Adrenal gland (tissue), 12 donors: ENCODE results near the gene TRAF7. TPM values are rescaled to one million over a fixed set of nuclear protein-coding genes. Genes with fewer than 3 reads are reported as not detected.
A peak's percentile ranks its signal among the peaks of the same experiment; 100 is the strongest.

Experiments used
- DNase-seq, 7 donors: peaks; one replicate each; pipeline ENCODE4 v3.0.0-alpha.2; 2019 to 2020
- H3K27ac ChIP-seq, 5 donors: fragments of 200-600 bp; sonication (generic) in 4 of 5; 1 replicate in 3 of 5; 2 replicates in 2 of 5; pipeline versions ENCODE4 v1.5.1 to v1.8.0; 2016 to 2020; ENCODE audit warnings: mild to moderate bottlenecking in 1 of 5
- H3K27me3 ChIP-seq: fragments of 200-600 bp; 2 replicates; pipeline ENCODE4 v1.8.0; 2021
- H3K36me3 ChIP-seq, 2 donors: fragments of 200-600 bp; replicated peaks in 1 of 2; 1 replicate in 1 of 2; 2 replicates in 1 of 2; pipeline versions ENCODE4 v1.5.1 to v1.8.0; 2018 to 2022
- H3K4me1 ChIP-seq, 2 donors: fragments of 200-600 bp; replicated peaks in 1 of 2; 1 replicate in 1 of 2; 2 replicates in 1 of 2; pipeline versions ENCODE4 v1.5.1 to v1.8.0; 2018 to 2021
- H3K4me3 ChIP-seq, 4 donors: fragments of 200-600 bp; sonication (generic) in 3 of 4; one replicate each; pipeline ENCODE4 v1.5.1; 2016 to 2018
- H3K9me3 ChIP-seq, 3 donors: fragments of 200-600 bp; sonication (generic) in 1 of 3; replicated peaks in 1 of 3; 1 replicate in 2 of 3; 2 replicates in 1 of 3; pipeline versions ENCODE4 v1.5.1 to v1.8.0; 2016 to 2021
- POLR2A ChIP-seq, 2 donors: fragments of 450-650 bp; IDR thresholded peaks; one replicate each; pipeline ENCODE4 v1.6.1; 2017; ENCODE audit warnings: antibody characterized with exemption in 2 of 2, mild to moderate bottlenecking in 2 of 2, moderate library complexity in 1 of 2
- WGBS, 4 donors: extraction: QIAGEN DNeasy Blood & Tissue Kit in 2 of 4; methylation state at CpG; one replicate each; pipeline versions ENCODE4 v1.1.5 to v1.1.7; 2013 to 2017; 5-methylcytosine and 5-hydroxymethylcytosine counted together
- intact Hi-C, 2 donors: fragments of 100-400 bp; cut with DNase I; formaldehyde crosslinking; loops; one replicate each; pipeline versions ENCODE4 v1.14.1 to v1.15.0; 2022 to 2023
- polyA plus RNA-seq, 3 donors: library from polyadenylated mRNA; stranded (reverse); fragments of 200-250 nt in 2 of 3; fragments of 350-450 nt in 1 of 3; fragmentation: Illumina TruSeq in 1 of 3; extraction: RNeasy Lipid Tissue Mini Kit (QIAGEN cat#74804) in 1 of 3; gene quantifications; one replicate each; pipeline ENCODE4 v1.2.3, GENCODE V29; 2013 to 2014
- total RNA-seq, 9 donors: library from RNA; depleted of rRNA in 4 of 9; stranded (reverse); fragments of >200 nt in 4 of 9; fragments of 120-200 nt in 1 of 9; fragmentation: NEBNext Ultra II Directional in 1 of 9; extraction: Animal tissue kit (Norgen Biotek cat#: 25700) in 1 of 9; gene quantifications; one replicate each; pipeline versions ENCODE4 v1.1.0 to v1.2.4, GENCODE V29; 2013 to 2023
- TF ChIP-seq, protein P1 (sequence below), 6 experiments: fragments of 450-650 bp in 4 of 6; fragments of 200-600 bp in 2 of 6; sonication (generic) in 1 of 6; IDR thresholded peaks; 1 replicate in 5 of 6; 2 replicates in 1 of 6; pipeline versions ENCODE4 v1.5.1 to v1.8.0; 2016 to 2021; ENCODE audit warnings: antibody characterized with exemption in 6 of 6, mild to moderate bottlenecking in 2 of 6, moderate library complexity in 1 of 6
- donor health status: healthy with polysubstance abuse.
- donor health status: Bipolar disorder and iron deficiency.
- donor health status: DM: yes; HTN: yes; CAD: no.
- donor health status: DM: no; HTN: no; CAD: no.
- donor health status: DM: no; HTN: no; CAD: no.
- donor health status: DM: yes; HTN: yes; CAD: no.

The TRAF7 gene
- total and polyA plus RNA-seq, 12 donors = 21.0 to 129 (median 52.2) TPM

DNA sequence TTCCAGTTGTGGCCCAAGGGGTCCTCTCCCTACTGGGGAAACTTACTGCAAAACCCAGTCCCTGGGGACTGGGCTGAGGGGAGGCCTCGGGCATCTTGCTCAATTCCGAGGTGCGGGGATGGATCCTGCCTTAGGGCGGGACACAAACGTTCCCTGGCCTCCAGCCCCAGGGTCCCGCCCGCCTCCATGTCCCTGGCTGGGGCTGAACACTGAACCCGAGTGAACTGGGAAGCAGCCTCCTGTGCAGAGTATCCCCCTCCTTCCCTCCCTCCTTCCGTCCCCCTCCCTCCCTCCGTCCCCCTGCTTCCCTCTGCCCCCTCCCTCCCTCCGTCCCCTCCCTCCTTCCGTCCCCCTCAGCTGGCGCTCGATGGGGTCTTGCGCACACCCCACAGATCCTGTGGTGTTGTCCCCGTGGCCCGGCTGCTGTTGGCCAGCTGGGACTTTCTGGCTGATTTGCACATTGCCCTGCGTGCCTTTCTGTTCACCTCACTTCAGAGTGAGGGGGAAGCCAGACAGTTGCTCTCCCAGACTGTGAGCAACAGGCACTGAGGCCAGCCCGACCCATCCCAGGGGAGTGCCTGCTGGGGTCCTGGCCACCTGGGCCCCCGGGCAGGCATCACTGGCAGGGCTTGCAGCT lies 5.5 kb downstream of the TRAF7 start:
- H3K27ac ChIP-seq = peak overlapping the region in 2 of 5 donors; percentile 52 to 96
- no peaks in the 10 kb centered on the region for H3K27me3 ChIP-seq
- H3K9me3 ChIP-seq = no peaks in the 10 kb centered on the region
- H3K4me1 ChIP-seq = peaks cover 14 to 46% of the 10 kb centered on the region in 2 donors
- 71 to 88% (median 77%) methylated on average over 15 to 20 of the region's 20 CpGs for WGBS, 4 donors
- TF ChIP-seq POLR2A (IDR thresholded peaks at IDR 0.05) = no peak
- TF ChIP-seq, protein P1, sequence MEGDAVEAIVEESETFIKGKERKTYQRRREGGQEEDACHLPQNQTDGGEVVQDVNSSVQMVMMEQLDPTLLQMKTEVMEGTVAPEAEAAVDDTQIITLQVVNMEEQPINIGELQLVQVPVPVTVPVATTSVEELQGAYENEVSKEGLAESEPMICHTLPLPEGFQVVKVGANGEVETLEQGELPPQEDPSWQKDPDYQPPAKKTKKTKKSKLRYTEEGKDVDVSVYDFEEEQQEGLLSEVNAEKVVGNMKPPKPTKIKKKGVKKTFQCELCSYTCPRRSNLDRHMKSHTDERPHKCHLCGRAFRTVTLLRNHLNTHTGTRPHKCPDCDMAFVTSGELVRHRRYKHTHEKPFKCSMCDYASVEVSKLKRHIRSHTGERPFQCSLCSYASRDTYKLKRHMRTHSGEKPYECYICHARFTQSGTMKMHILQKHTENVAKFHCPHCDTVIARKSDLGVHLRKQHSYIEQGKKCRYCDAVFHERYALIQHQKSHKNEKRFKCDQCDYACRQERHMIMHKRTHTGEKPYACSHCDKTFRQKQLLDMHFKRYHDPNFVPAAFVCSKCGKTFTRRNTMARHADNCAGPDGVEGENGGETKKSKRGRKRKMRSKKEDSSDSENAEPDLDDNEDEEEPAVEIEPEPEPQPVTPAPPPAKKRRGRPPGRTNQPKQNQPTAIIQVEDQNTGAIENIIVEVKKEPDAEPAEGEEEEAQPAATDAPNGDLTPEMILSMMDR (IDR thresholded peaks at IDR 0.05) = no peak
- DNase-seq = no peak
- intact Hi-C loops = loop anchor here in 1 of 2 donors (10.0 kb wide), 1 partner anchor 94 kb away; the partner anchor contains the start of gene ECI1
- peaks cover 0 to 4% of the 10 kb centered on the region in 2 donors for H3K36me3 ChIP-seq
- H3K4me3 ChIP-seq = no peak overlapping the region

DNA sequence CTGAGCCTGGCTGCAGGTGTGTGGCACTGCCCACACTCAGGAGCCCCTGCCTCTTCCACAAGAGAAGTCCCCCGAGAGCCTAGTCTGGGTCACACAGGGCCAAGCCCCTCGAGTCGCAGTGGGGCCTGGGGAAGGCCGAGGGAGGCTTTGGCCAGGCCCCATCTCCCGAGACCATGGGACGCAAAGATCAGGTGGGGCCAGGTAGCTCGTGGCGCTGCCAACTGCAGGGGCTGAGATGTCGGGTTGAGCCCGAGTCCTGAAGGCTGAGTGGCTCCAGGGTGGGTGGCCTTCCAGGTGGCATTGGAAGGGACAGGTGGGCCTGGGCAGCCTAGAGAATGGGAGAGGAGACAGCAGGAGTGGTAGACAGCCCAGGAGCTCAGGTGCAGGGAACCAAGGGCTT lies 6.3 kb downstream of the TRAF7 start:
- WGBS, 4 donors = 94 to 98% (median 96%) methylated on average over 8 to 10 of the region's 10 CpGs
- intact Hi-C loops = loop anchor here in 1 of 2 donors (10.0 kb wide), 1 partner anchor 93 kb away; the partner anchor contains the start of gene ECI1
- Histone ChIP-seq H3K36me3 (peaks cover 0 to 12% of the 10 kb centered on the region in 2 donors), H3K27ac (peak overlapping the region in 2 of 5 donors; percentile 52 to 96), H3K4me1 (peaks cover 5 to 39% of the 10 kb centered on the region in 2 donors), H3K4me3 (no peak overlapping the region), H3K9me3 (no peaks in the 10 kb centered on the region), H3K27me3 (no peaks in the 10 kb centered on the region)
- TF ChIP-seq POLR2A (IDR thresholded peaks at IDR 0.05) = no peak
- TF ChIP-seq, protein P1 (IDR thresholded peaks at IDR 0.05) = no peak
- DNase-seq = no peak

DNA sequence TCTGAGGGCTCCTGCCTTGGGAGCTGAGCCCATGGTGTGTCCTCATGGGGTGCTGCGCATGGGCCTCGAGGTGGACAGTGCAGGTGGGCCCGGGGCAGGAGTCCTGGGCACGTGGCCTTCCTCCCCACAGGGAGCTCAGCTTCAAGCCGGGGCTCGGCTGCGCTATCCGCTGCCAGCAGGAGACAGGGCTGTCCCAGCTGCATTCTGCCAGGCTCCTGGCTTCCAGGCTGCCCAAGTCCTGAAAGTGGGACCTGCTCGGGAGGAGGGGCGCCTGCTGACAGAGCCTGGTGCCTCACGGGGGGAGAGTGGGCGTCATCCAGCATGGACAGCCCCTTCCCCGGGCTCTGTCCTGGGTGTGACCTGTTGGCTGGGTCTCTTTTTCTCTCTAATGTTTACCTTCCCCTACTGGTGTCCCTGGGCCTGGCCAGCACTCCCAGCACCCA lies 7.1 kb downstream of the TRAF7 start:
- no peak for DNase-seq
- H3K27me3 ChIP-seq = no peaks in the 10 kb centered on the region
- TF ChIP-seq, protein P1 (IDR thresholded peaks at IDR 0.05) = no peak
- peaks cover 0 to 31% of the 10 kb centered on the region in 2 donors for H3K4me1 ChIP-seq
- no peaks in the 10 kb centered on the region for H3K9me3 ChIP-seq
- 81 to 93% (median 87%) methylated on average over 3 to 13 of the region's 13 CpGs for WGBS, 4 donors
- peaks cover 0 to 12% of the 10 kb centered on the region in 2 donors for H3K36me3 ChIP-seq
- H3K27ac ChIP-seq = peak overlapping the region in 1 of 5 donors; percentile 12
- intact Hi-C loops = loop anchor here in 1 of 2 donors (10.0 kb wide), 1 partner anchor 92 kb away; the partner anchor contains the start of gene ECI1
- no peak overlapping the region for H3K4me3 ChIP-seq

DNA sequence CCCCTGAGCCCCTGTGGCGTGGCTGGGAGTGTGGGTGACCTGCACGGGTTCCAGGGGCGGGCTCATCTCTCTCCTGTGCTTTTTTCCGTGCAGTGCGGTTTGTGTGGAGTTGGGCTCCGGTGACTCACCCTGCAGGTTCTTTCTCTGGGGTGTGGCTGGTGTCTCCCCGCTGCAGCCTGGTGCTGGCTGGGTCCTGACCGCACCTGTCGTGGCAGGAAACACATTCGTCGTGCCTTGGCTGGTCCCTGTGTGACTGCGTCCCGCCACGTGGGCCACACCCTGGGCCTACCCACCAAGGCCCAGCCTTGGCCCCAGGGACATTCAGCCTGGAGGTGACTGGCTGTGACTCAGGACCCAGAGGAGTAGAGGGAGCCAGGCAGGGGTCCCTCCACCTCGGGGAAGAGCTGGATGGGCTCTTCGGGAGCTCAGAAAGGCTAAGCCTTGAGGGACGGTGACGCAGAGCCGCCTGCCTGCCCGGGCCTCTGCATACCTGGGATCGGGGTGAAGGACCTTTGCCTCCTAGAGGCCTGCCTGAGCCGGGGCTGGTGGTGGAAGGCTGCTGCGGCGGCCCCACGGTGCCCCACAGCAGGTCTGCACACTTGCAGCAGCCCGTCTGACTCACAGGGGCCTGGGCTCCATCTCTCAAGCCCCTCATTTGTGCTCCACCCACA lies 7.8 kb downstream of the TRAF7 start:
- WGBS, 4 donors = 64 to 74% (median 69%) methylated on average over 9 to 26 of the region's 26 CpGs
- H3K36me3 ChIP-seq = peaks cover 0 to 12% of the 10 kb centered on the region in 2 donors
- TF ChIP-seq, protein P1 (IDR thresholded peaks at IDR 0.05) = no peak
- TF ChIP-seq POLR2A (IDR thresholded peaks at IDR 0.05) = no peak
- peaks cover 0 to 25% of the 10 kb centered on the region in 2 donors for H3K4me1 ChIP-seq
- no peaks in the 10 kb centered on the region for H3K27me3 ChIP-seq
- intact Hi-C loops = loop anchor here in 1 of 2 donors (10.0 kb wide), 1 partner anchor 91 kb away; the partner anchor contains the start of gene ECI1
- H3K9me3 ChIP-seq = no peaks in the 10 kb centered on the region
- peak in 1 of 7 donors; percentile 41 for DNase-seq
- H3K27ac ChIP-seq = peak overlapping the region in 1 of 5 donors; percentile 12
- H3K4me3 ChIP-seq = no peak overlapping the region
